Calu3 (cell line): ENCODE results near the gene GPR45. TPM values are rescaled to one million over a fixed set of nuclear protein-coding genes. Genes with fewer than 3 reads are reported as not detected.

Experiments used
- BruUV-seq: library from RNA; stranded (reverse); fragments of 400-500 nt; replicated peaks from 2 replicates; lab custom pipeline; 2021; lab: Mats Ljungman, UMichigan
- CTCF ChIA-PET: fragments of 300-600 bp; sonication (Branson Sonifier 250); formaldehyde crosslinking; loops from one replicate; lab custom pipeline; 2022; ENCODE audit warnings: antibody characterized with exemption; lab: Charles Lee
- DNase-seq: peaks from one replicate; pipeline ENCODE4 v3.0.0; 2022
- H3K27ac Mint-ChIP-seq: one replicate; pipeline ENCODE4 v1.8.0; 2022; ENCODE audit warnings: mixed read lengths; ENCODE audit not compliant: unreplicated experiment
- H3K27me3 Mint-ChIP-seq: one replicate; pipeline ENCODE4 v1.8.0; 2022; ENCODE audit warnings: mixed read lengths; ENCODE audit not compliant: unreplicated experiment
- H3K36me3 Mint-ChIP-seq: one replicate; pipeline ENCODE4 v1.8.0; 2022; ENCODE audit warnings: mild to moderate bottlenecking, moderate library complexity, mixed read lengths; ENCODE audit not compliant: insufficient read depth, unreplicated experiment
- H3K4me1 Mint-ChIP-seq: one replicate; pipeline ENCODE4 v1.8.0; 2022; ENCODE audit warnings: mild to moderate bottlenecking, low read depth, mixed read lengths; ENCODE audit not compliant: unreplicated experiment
- H3K4me3 Mint-ChIP-seq: one replicate; pipeline ENCODE4 v1.8.0; 2022; ENCODE audit warnings: mild to moderate bottlenecking, low read depth, moderate library complexity, mixed read lengths; ENCODE audit not compliant: unreplicated experiment
- H3K9me3 Mint-ChIP-seq: one replicate; pipeline ENCODE4 v1.8.0; 2022; ENCODE audit warnings: low read depth, mixed read lengths; ENCODE audit not compliant: unreplicated experiment
- CTCF ChIP-seq: fragments of 200-600 bp; IDR thresholded peaks from one replicate; pipeline ENCODE4 v1.8.0; 2022; ENCODE audit warnings: antibody characterized with exemption; ENCODE audit not compliant: unreplicated experiment
- intact Hi-C: fragments of 100-400 bp; cut with micrococcal nuclease; formaldehyde crosslinking; loops from one replicate; pipeline ENCODE4 v1.10.0; 2022; ENCODE audit not compliant: unreplicated experiment
- total RNA-seq: library from RNA; stranded (reverse); gene quantifications from 2 replicates; pipeline ENCODE4 v1.2.3, GENCODE V29; 2022

Gene GPR45
- total RNA-seq, 1 experiment from 2014 or later, result not detected

- H3K4me1 Mint-ChIP-seq, result no peaks in the 10 kb centered on the region
- no peak overlapping the region for H3K27ac Mint-ChIP-seq
- CTCF ChIA-PET, result no interaction called here
- no TSS peak for BruUV-seq
- no peaks in the 10 kb centered on the region for H3K9me3 Mint-ChIP-seq
- H3K4me3 Mint-ChIP-seq, result no peak overlapping the region
- no peak for TF ChIP-seq CTCF
- DNase-seq, result no peak
- H3K27me3 Mint-ChIP-seq, result no peaks in the 10 kb centered on the region
- H3K36me3 Mint-ChIP-seq, result peaks cover 6% of the 10 kb centered on the region
- intact Hi-C loops, result loop anchor here (10.0 kb wide), 1 partner anchor 176 kb away; no protein-coding TSS in a partner anchor
Observed at GRCh38 chr2:105290981-105291660, 49.6 kb downstream of the GPR45 start.

- Mint-ChIP-seq H3K4me3 (no peak overlapping the region), H3K27me3 (no peaks in the 10 kb centered on the region), H3K9me3 (no peaks in the 10 kb centered on the region), H3K36me3 (peaks cover 8% of the 10 kb centered on the region), H3K4me1 (no peaks in the 10 kb centered on the region), H3K27ac (no peak overlapping the region)
- CTCF ChIA-PET, result no interaction called here
- no TSS peak for BruUV-seq
- TF ChIP-seq CTCF, result no peak
- intact Hi-C loops, result loop anchor here (10.0 kb wide), 1 partner anchor 177 kb away; no protein-coding TSS in a partner anchor
- no peak for DNase-seq
Observed at GRCh38 chr2:105291981-105292380, 50.4 kb downstream of the GPR45 start.

Other genes starting within 250 kb of the GPR45 start
- gene MRPS9, start 203.7 kb upstream of the GPR45 start, total RNA-seq, result 30.6 and 33.9 TPM in 2 replicates
- 24.3 and 24.5 TPM in 2 replicates for gene TGFBRAP1, start 88.0 kb downstream of the GPR45 start, total RNA-seq
- 18.1 and 19.0 TPM in 2 replicates for gene C2orf49, start 95.8 kb downstream of the GPR45 start, total RNA-seq
- 51.9 and 67.4 TPM in 2 replicates for gene FHL2, start 157.3 kb downstream of the GPR45 start, total RNA-seq